Stimulated activated memory B cell treated with anti-CD40 and anti-IgM and Interleukin-4, amounts not matched to agents 10 μg/mL and 1 μg/mL and 100 μg/mL, for 72 hours (primary cell): ENCODE results near the gene SRGAP1.
"Not testable (repeated sequence)": the region's sequence is repeated elsewhere in the genome, so short reads cannot be mapped to it uniquely, and the experiment has no call there.

Experiments used
- ATAC-seq: fragments of 150-1000 bp; cut with Tn5 transposase; 2 replicates; pipeline ENCODE4 v1.10.0; 2021
- H3K27ac Mint-ChIP-seq: one replicate; pipeline ENCODE4 v1.8.0; 2022; ENCODE audit warnings: mild to moderate bottlenecking, mixed read lengths
- H3K27me3 Mint-ChIP-seq: one replicate; pipeline ENCODE4 v1.8.0; 2022; ENCODE audit warnings: mixed read lengths
- H3K36me3 Mint-ChIP-seq: one replicate; pipeline ENCODE4 v1.8.0; 2022; ENCODE audit warnings: mixed read lengths
- H3K4me1 Mint-ChIP-seq: one replicate; pipeline ENCODE4 v1.8.0; 2022; ENCODE audit warnings: mixed read lengths
- H3K4me3 Mint-ChIP-seq: one replicate; pipeline ENCODE4 v1.8.0; 2022; ENCODE audit warnings: mild to moderate bottlenecking, moderate library complexity, mixed read lengths
- H3K9me3 Mint-ChIP-seq: one replicate; pipeline ENCODE4 v1.8.0; 2022; ENCODE audit warnings: mixed read lengths

SRGAP1 gene

DNA sequence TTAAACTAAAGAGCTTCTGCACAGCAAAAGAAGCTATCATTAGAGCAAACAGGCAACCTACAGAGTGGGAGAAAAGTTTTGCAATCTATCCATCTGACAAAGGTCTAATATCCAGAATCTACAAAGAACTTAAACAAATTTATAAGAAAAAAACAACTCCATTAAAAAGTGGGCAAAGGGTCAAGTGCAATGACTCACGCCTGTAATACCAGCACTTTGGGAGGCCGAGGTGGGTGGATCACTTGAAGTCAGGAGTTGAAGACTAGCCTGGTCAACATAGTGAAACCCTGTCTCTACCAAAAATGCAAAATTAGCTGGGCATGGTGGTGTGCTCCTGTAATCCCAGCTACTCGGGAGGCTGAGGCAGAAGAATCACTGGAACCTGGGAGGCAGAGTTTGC is 322.1 kb downstream of the SRGAP1 start:
- not testable (repeated sequence) for H3K27me3 Mint-ChIP-seq, H3K4me1 Mint-ChIP-seq, H3K4me3 Mint-ChIP-seq, ATAC-seq, H3K27ac Mint-ChIP-seq
- peaks cover 40% of the 10 kb centered on the region for H3K36me3 Mint-ChIP-seq
- peaks cover 11% of the 10 kb centered on the region for H3K9me3 Mint-ChIP-seq

DNA sequence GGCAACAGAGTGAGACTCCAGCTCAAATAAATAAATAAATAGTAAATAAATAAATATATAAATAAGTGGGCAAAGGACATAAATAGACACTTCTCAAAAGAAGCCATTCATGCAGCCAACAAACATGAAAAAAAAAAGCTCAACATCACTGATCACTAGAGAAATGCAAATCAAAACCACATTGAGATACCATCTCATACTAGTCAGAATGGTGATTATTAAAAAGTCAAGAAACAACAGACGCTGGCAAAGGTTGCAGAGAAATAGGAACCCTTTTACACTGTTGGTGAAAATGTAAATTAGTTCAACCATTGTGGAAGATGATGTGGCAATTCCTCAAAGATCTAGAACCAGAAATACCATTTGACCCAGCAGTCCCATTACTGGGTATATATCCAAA is 322.5 kb downstream of the SRGAP1 start:
- not testable (repeated sequence) for ATAC-seq

DNA sequence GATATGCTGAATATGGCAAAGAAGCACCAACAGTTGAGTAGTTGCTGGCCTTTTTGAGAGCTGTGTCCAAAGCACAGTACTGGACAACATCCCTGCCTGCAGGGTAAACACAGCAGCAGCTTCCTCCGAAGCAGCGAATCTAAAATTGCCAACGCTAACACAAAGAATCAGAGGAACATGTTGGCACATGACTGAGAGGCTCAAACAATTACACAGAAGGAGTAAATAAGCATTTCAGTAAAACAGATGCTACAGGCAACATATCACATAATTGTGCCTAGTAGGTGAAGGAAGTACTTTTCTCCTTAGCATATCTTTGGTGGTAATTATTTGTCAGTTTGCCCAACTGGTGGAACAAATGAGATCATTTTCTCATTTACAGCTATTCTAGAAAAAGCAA is 325.5 kb downstream of the SRGAP1 start:
- Mint-ChIP-seq H3K4me3 (no peak overlapping the region), H3K9me3 (peaks cover 7% of the 10 kb centered on the region), H3K27ac (no peak overlapping the region), H3K27me3 (no peaks in the 10 kb centered on the region), H3K36me3 (peaks cover 19% of the 10 kb centered on the region), H3K4me1 (no peaks in the 10 kb centered on the region)
- ATAC-seq: no peak

More for the DNA sequence above, 322.5 kb downstream of the SRGAP1 start:
- Mint-ChIP-seq H3K36me3 (peaks cover 36% of the 10 kb centered on the region), H3K9me3 (peaks cover 11% of the 10 kb centered on the region)
- H3K27me3 Mint-ChIP-seq, H3K27ac Mint-ChIP-seq, H3K4me1 Mint-ChIP-seq, H3K4me3 Mint-ChIP-seq: not testable (repeated sequence)

DNA sequence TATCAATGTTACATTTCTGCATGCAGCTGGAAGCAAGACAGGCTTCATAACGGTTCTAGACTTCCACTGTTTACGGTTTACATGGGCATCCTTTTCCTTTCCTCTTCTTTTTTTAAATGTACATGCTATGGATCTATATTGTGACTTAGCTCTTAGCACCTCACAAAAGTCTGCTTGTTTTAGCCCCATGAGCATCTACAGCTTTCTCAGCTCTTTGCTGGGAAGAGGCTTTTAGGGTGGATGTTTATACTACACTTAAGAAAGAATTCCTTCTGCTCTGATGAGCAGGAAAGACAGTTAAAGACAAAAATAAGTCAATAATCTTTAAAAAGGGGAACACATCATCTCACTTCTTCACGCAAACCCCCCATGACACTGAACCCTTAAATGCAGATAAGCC is 326.2 kb downstream of the SRGAP1 start:
- Mint-ChIP-seq H3K27ac (no peak overlapping the region), H3K9me3 (peaks cover 2% of the 10 kb centered on the region), H3K4me3 (no peak overlapping the region), H3K27me3 (no peaks in the 10 kb centered on the region), H3K4me1 (no peaks in the 10 kb centered on the region), H3K36me3 (peaks cover 11% of the 10 kb centered on the region)
- ATAC-seq: no peak

- ATAC-seq: no peak
- Mint-ChIP-seq H3K27ac (no peak overlapping the region), H3K27me3 (no peaks in the 10 kb centered on the region), H3K9me3 (no peaks in the 10 kb centered on the region), H3K4me1 (no peaks in the 10 kb centered on the region), H3K4me3 (no peak overlapping the region), H3K36me3 (peaks cover 6% of the 10 kb centered on the region)
These were observed 327.2 kb downstream of the SRGAP1 start for GRCh38 chr12:64171715-64172114.

GRCh38 chr12:64172143-64172970 is 327.9 kb downstream of the SRGAP1 start:
- no peaks in the 10 kb centered on the region for H3K4me1 Mint-ChIP-seq
- no peak overlapping the region for H3K4me3 Mint-ChIP-seq
- no peaks in the 10 kb centered on the region for H3K9me3 Mint-ChIP-seq
- H3K27ac Mint-ChIP-seq: no peak overlapping the region
- no peak for ATAC-seq
- no peaks in the 10 kb centered on the region for H3K27me3 Mint-ChIP-seq
- H3K36me3 Mint-ChIP-seq: peaks cover 4% of the 10 kb centered on the region

GRCh38 chr12:64173456-64173855 is 329.0 kb downstream of the SRGAP1 start:
- Mint-ChIP-seq H3K4me1 (no peaks in the 10 kb centered on the region), H3K36me3 (no peaks in the 10 kb centered on the region), H3K27ac (no peak overlapping the region), H3K9me3 (no peaks in the 10 kb centered on the region), H3K27me3 (no peaks in the 10 kb centered on the region), H3K4me3 (no peak overlapping the region)
- no peak for ATAC-seq

GRCh38 chr12:64175254-64175945 is 330.9 kb downstream of the SRGAP1 start:
- Mint-ChIP-seq H3K27ac (no peak overlapping the region), H3K36me3 (no peaks in the 10 kb centered on the region), H3K27me3 (no peaks in the 10 kb centered on the region), H3K4me3 (no peak overlapping the region), H3K4me1 (no peaks in the 10 kb centered on the region), H3K9me3 (no peaks in the 10 kb centered on the region)
- no peak for ATAC-seq

DNA sequence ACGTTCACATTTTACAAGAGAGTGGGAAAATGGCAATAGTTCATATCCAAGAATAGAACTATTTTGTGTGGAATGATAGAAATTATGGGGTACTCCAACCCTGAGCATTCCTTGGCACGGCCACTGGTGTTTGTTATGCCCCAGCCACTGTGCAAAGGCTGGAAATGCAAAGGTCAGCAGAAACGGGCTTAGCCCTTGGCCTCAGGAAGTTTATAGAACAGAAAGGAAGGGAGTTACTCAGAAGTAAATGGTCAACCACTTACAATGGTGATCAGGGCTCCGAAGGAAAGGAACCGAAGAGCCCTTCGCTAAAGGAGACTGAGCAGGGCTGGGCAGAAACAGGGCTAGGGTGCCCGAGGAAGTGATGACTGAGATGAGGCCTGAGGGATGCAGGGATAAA is 332.5 kb downstream of the SRGAP1 start:
- Mint-ChIP-seq H3K4me1 (no peaks in the 10 kb centered on the region), H3K4me3 (no peak overlapping the region), H3K36me3 (no peaks in the 10 kb centered on the region), H3K27me3 (no peaks in the 10 kb centered on the region), H3K27ac (no peak overlapping the region), H3K9me3 (no peaks in the 10 kb centered on the region)
- ATAC-seq: no peak

GRCh38 chr12:64178122-64178521 is 333.6 kb downstream of the SRGAP1 start:
- H3K4me3 Mint-ChIP-seq: no peak overlapping the region
- H3K4me1 Mint-ChIP-seq: no peaks in the 10 kb centered on the region
- no peaks in the 10 kb centered on the region for H3K27me3 Mint-ChIP-seq
- H3K36me3 Mint-ChIP-seq: peaks cover 7% of the 10 kb centered on the region
- peaks cover 3% of the 10 kb centered on the region for H3K9me3 Mint-ChIP-seq
- no peak for ATAC-seq
- H3K27ac Mint-ChIP-seq: no peak overlapping the region

DNA sequence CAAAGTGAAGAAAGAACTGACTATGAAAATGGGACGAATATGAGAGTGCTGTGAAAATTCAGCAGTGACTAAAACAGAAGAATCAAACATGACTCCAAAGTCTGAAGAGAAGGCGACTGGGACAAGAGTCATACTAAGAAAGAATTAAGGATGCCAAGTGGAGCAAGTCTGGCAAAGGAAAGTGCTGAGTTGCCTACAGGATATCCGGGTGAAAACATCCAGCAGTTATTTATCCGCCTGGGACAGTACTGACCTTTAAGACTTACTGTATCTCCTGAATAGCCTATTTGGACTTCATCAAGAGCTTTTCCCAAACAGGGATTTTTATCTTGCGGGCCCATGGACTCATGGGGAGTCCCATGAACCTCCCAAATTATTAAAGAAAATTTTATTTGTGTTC is 336.5 kb downstream of the SRGAP1 start:
- no peaks in the 10 kb centered on the region for H3K4me1 Mint-ChIP-seq
- no peaks in the 10 kb centered on the region for H3K27me3 Mint-ChIP-seq
- H3K27ac Mint-ChIP-seq: no peak overlapping the region
- no peak for ATAC-seq
- no peak overlapping the region for H3K4me3 Mint-ChIP-seq
- H3K36me3 Mint-ChIP-seq: peaks cover 17% of the 10 kb centered on the region
- H3K9me3 Mint-ChIP-seq: peaks cover 3% of the 10 kb centered on the region

- H3K4me3 Mint-ChIP-seq: no peak overlapping the region
- peaks cover 17% of the 10 kb centered on the region for H3K36me3 Mint-ChIP-seq
- H3K4me1 Mint-ChIP-seq: no peaks in the 10 kb centered on the region
- H3K27me3 Mint-ChIP-seq: no peaks in the 10 kb centered on the region
- H3K9me3 Mint-ChIP-seq: peaks cover 3% of the 10 kb centered on the region
- H3K27ac Mint-ChIP-seq: no peak overlapping the region
- no peak for ATAC-seq
These were observed 337.2 kb downstream of the SRGAP1 start for GRCh38 chr12:64181430-64182291.

DNA sequence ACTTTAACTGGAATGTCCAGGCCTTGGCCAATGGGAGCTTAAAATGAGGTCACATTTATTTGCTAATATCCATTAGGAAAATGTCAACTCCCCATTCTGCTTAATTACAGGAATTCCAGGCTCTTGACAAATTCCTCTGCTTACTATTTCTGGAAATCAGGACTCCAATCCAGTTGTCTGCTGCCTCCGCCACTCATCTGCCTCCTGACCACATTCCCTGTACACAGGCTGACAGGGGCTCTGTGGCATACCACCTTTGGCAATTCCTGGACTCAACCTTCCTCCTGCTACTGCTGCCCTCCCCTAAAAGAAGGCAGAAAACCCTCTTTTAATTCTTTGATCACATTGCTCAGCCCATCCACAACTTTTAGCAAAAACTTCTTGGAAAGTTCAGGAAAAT is 339.7 kb downstream of the SRGAP1 start:
- Mint-ChIP-seq H3K27me3 (no peaks in the 10 kb centered on the region), H3K27ac (no peak overlapping the region), H3K9me3 (peaks cover 3% of the 10 kb centered on the region), H3K4me1 (no peaks in the 10 kb centered on the region), H3K36me3 (peaks cover 27% of the 10 kb centered on the region), H3K4me3 (no peak overlapping the region)
- ATAC-seq: no peak

DNA sequence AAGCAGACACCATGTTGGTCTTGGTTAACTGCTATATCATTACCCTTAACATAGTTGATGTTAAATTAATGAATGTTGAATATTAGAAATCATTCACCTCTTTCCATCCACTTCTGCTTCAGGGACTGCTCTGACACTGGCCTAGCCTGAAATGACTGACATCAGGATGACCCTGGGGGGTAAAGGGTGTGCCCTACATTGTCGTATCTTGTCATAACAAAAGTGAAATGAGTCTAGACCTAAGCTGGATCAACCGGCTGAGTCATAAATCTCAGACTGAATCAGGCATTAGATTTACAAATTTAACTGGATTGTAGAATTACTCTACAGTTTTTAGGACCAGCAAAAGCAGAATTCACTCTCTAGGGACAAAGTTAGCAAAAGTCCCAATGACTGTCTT is 342.3 kb downstream of the SRGAP1 start:
- Mint-ChIP-seq H3K4me1 (peaks cover 6% of the 10 kb centered on the region), H3K27me3 (no peaks in the 10 kb centered on the region), H3K36me3 (peaks cover 39% of the 10 kb centered on the region), H3K4me3 (no peak overlapping the region), H3K27ac (no peak overlapping the region), H3K9me3 (peaks cover 3% of the 10 kb centered on the region)
- ATAC-seq: peak; percentile 66

DNA sequence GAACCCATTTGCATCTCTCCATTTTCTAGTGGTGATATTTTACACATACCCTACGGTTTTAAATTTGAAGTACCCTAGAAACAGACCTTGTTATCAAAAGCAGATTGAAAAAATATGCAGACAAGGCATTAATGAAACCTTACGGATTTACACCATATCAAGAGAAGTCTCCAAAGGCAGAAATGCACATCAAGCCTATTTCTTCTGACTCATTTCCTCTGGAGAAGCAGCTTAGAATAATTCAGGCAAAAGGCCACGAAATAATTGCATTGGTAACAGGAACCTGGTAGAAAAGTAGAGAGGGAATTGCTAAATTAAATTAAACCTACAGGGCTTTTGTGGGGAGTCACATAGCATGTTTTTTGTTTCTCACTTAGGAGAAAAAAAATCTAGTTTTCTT is 342.9 kb downstream of the SRGAP1 start:
- Mint-ChIP-seq H3K36me3 (peaks cover 45% of the 10 kb centered on the region), H3K4me1 (peaks cover 6% of the 10 kb centered on the region), H3K27ac (no peak overlapping the region), H3K9me3 (peaks cover 3% of the 10 kb centered on the region), H3K27me3 (no peaks in the 10 kb centered on the region), H3K4me3 (no peak overlapping the region)
- no peak for ATAC-seq
